GM23338 (cell line): ENCODE results near the gene CHEK1.

ENCODE experiments used
- POLR2AphosphoS5 ChIP-seq: IDR thresholded peaks from 2 replicates; pipeline ENCODE4 v1.6.1; 2016; ENCODE audit warnings: antibody characterized with exemption, low read depth
- TF ChIP-seq, protein P1 (sequence below), 2 experiments: fragments of 200-600 bp in 1 of 2; sonication (generic) in 1 of 2; conservative IDR thresholded peaks; 2 replicates each; pipeline versions ENCODE4 v1.5.1 to v1.6.1; 2016 to 2017; ENCODE audit warnings: antibody characterized with exemption in 2 of 2, low read depth in 2 of 2, mild to moderate bottlenecking in 2 of 2, moderate library complexity in 1 of 2

- TF ChIP-seq, protein P1, sequence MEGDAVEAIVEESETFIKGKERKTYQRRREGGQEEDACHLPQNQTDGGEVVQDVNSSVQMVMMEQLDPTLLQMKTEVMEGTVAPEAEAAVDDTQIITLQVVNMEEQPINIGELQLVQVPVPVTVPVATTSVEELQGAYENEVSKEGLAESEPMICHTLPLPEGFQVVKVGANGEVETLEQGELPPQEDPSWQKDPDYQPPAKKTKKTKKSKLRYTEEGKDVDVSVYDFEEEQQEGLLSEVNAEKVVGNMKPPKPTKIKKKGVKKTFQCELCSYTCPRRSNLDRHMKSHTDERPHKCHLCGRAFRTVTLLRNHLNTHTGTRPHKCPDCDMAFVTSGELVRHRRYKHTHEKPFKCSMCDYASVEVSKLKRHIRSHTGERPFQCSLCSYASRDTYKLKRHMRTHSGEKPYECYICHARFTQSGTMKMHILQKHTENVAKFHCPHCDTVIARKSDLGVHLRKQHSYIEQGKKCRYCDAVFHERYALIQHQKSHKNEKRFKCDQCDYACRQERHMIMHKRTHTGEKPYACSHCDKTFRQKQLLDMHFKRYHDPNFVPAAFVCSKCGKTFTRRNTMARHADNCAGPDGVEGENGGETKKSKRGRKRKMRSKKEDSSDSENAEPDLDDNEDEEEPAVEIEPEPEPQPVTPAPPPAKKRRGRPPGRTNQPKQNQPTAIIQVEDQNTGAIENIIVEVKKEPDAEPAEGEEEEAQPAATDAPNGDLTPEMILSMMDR (conservative IDR thresholded peaks at IDR 0.05; ENCODE audit: low read depth in 2 of 2) = no peak
- no peak for TF ChIP-seq POLR2AphosphoS5
These were observed 24.7 kb downstream of the CHEK1 start for GRCh38 chr11:125649465-125650166.
